PC-3 (cell line): ENCODE results near the gene TNFRSF9. TPM values are rescaled to one million over a fixed set of nuclear protein-coding genes. Genes with fewer than 3 reads are reported as not detected.

Experiments used
- ATAC-seq: fragments of 200-7000 bp; cut with Tn5 transposase; 2 replicates; pipeline ENCODE4 v1.9.1; 2020; ENCODE audit warnings: mild to moderate bottlenecking, moderate library complexity
- BruUV-seq: library from RNA; stranded (reverse); fragments of 400-500 nt; replicated peaks from 2 replicates; lab custom pipeline; 2021; lab: Mats Ljungman, UMichigan
- CTCF ChIA-PET: fragments of 300-600 bp; sonication (Branson Sonifier 250); formaldehyde crosslinking; loops from one replicate; lab custom pipeline; 2022; ENCODE audit warnings: antibody characterized with exemption; lab: Charles Lee
- POLR2A ChIA-PET: fragments of 300-600 bp; sonication (Branson Sonifier 250); formaldehyde crosslinking; loops from one replicate; lab custom pipeline; 2022; ENCODE audit warnings: antibody characterized with exemption; ENCODE audit not compliant: unreplicated experiment; lab: Charles Lee
- DNase-seq: peaks from one replicate; pipeline ENCODE4 v3.0.0-alpha.2; 2015
- H2AFZ ChIP-seq: fragments of 300-600 bp; sonication (generic); 2 replicates; pipeline ENCODE4 v1.6.0; 2016; ENCODE audit warnings: antibody characterized with exemption, low read length
- H3F3A ChIP-seq: fragments of 300-600 bp; sonication (generic); one replicate; pipeline ENCODE4 v1.6.0; 2017; ENCODE audit warnings: antibody characterized with exemption, low read length, control low read depth, mild to moderate bottlenecking; ENCODE audit not compliant: unreplicated experiment
- H3K27ac ChIP-seq: fragments of 300-600 bp; sonication (generic); 2 replicates; pipeline ENCODE4 v1.5.1; 2016; ENCODE audit warnings: mild to moderate bottlenecking, low read length
- H3K27me3 ChIP-seq: fragments of 300-600 bp; sonication (generic); 2 replicates; pipeline ENCODE4 v1.6.1; 2016; ENCODE audit warnings: low read length, mixed read lengths
- H3K36me3 ChIP-seq: fragments of 300-600 bp; sonication (generic); 2 replicates; pipeline ENCODE4 v1.6.1; 2016; ENCODE audit warnings: low read depth, mixed run types, low read length, mixed read lengths
- H3K4me1 ChIP-seq: fragments of 300-600 bp; sonication (generic); 2 replicates; pipeline ENCODE4 v1.5.1; 2016; ENCODE audit warnings: low read length; ENCODE audit not compliant: insufficient read depth
- H3K4me2 ChIP-seq: fragments of 300-600 bp; sonication (generic); 2 replicates; pipeline ENCODE4 v1.6.0; 2016; ENCODE audit warnings: low read length
- H3K4me3 ChIP-seq: fragments of 300-600 bp; sonication (generic); 2 replicates; pipeline ENCODE4 v1.5.1; 2016; ENCODE audit warnings: mild to moderate bottlenecking, low read length, mixed read lengths
- H3K79me2 ChIP-seq: fragments of 300-600 bp; sonication (generic); 2 replicates; pipeline ENCODE4 v1.6.1; 2017; ENCODE audit warnings: low read length, mixed read lengths
- H3K9ac ChIP-seq: fragments of 300-600 bp; sonication (generic); 2 replicates; pipeline ENCODE4 v1.6.0; 2016; ENCODE audit warnings: mild to moderate bottlenecking, low read length
- H3K9me2 ChIP-seq: fragments of 300-600 bp; sonication (generic); replicated peaks from 2 replicates; pipeline ENCODE4 v1.6.1; 2016; ENCODE audit warnings: mixed run types, low read length, mixed read lengths
- H3K9me3 ChIP-seq: fragments of 300-600 bp; sonication (generic); 2 replicates; pipeline ENCODE4 v1.6.1; 2016; ENCODE audit warnings: low read length, mixed read lengths
- H4K20me1 ChIP-seq: fragments of 300-600 bp; sonication (generic); 2 replicates; pipeline ENCODE4 v1.6.1; 2016; ENCODE audit warnings: low read length, mixed read lengths
- CTCF ChIP-seq: fragments of 300-600 bp; sonication (generic); conservative IDR thresholded peaks from 2 replicates; pipeline ENCODE4 v1.5.1; 2017; ENCODE audit warnings: antibody characterized with exemption, low read depth, mild to moderate bottlenecking, low read length
- EZH2 ChIP-seq: fragments of 300-600 bp; sonication (generic); IDR thresholded peaks from one replicate; pipeline ENCODE4 v1.6.1; 2017; ENCODE audit warnings: antibody characterized with exemption, mild to moderate bottlenecking, low read length; ENCODE audit not compliant: unreplicated experiment
- EZH2phosphoT487 ChIP-seq: fragments of 300-600 bp; sonication (generic); IDR thresholded peaks from 2 replicates; pipeline ENCODE4 v1.6.1; 2018; ENCODE audit warnings: mild to moderate bottlenecking, antibody characterized with exemption, low read length, borderline replicate concordance
- intact Hi-C: fragments of 100-400 bp; cut with micrococcal nuclease; formaldehyde crosslinking; loops from 2 replicates; pipeline ENCODE4 v1.9.0; 2023
- total RNA-seq: library from RNA; depleted of rRNA; stranded (reverse); fragments of >200 nt; gene quantifications from 2 replicates; pipeline ENCODE4 v1.2.3, GENCODE V29; 2014

The TNFRSF9 gene
- total RNA-seq, 1 experiment from 2014 or later: 0.04 TPM

GRCh38 chr1:7938070-7938469, 2.6 kb downstream of the TNFRSF9 start:
- H3K9me3 ChIP-seq: no peaks in the 10 kb centered on the region
- no peaks in the 10 kb centered on the region for H3K79me2 ChIP-seq
- no peak overlapping the region for H3K27ac ChIP-seq
- H3K9me2 ChIP-seq: no peaks in the 10 kb centered on the region
- no peak overlapping the region for H3K4me3 ChIP-seq
- TF ChIP-seq EZH2phosphoT487: no peak
- no peak for TF ChIP-seq CTCF
- no peak for TF ChIP-seq EZH2
- no peaks in the 10 kb centered on the region for H3F3A ChIP-seq
- ChIA-PET POLR2A (no interaction called here), CTCF (no interaction called here)
- intact Hi-C loops: no loop called here
- no peak overlapping the region for H2AFZ ChIP-seq
- H3K36me3 ChIP-seq: no peaks in the 10 kb centered on the region
- no peak for DNase-seq
- no peaks in the 10 kb centered on the region for H4K20me1 ChIP-seq
- no peak overlapping the region for H3K9ac ChIP-seq
- BruUV-seq: no TSS peak
- no peak overlapping the region for H3K4me2 ChIP-seq
- H3K27me3 ChIP-seq: peaks cover 21% of the 10 kb centered on the region
- ATAC-seq: no peak
- H3K4me1 ChIP-seq: peaks cover 9% of the 10 kb centered on the region; the same call in 1 of the 2 replicates

GRCh38 chr1:7932524-7933138, 8.0 kb downstream of the TNFRSF9 start:
- peak; percentile 59 for ATAC-seq
- no peak overlapping the region for H3K4me3 ChIP-seq
- H3K9ac ChIP-seq: no peak overlapping the region
- no peaks in the 10 kb centered on the region for H4K20me1 ChIP-seq
- H3K27ac ChIP-seq: no peak overlapping the region
- no peaks in the 10 kb centered on the region for H3K36me3 ChIP-seq
- intact Hi-C loops: no loop called here
- no peak overlapping the region for H2AFZ ChIP-seq
- H3K79me2 ChIP-seq: no peaks in the 10 kb centered on the region
- no peaks in the 10 kb centered on the region for H3K9me3 ChIP-seq
- no peak overlapping the region for H3K4me2 ChIP-seq
- BruUV-seq: no TSS peak
- no peak for DNase-seq
- H3K4me1 ChIP-seq: no peaks in the 10 kb centered on the region
- no peaks in the 10 kb centered on the region for H3F3A ChIP-seq
- no peaks in the 10 kb centered on the region for H3K9me2 ChIP-seq
- ChIA-PET CTCF (no interaction called here), POLR2A (no interaction called here)
- no peaks in the 10 kb centered on the region for H3K27me3 ChIP-seq
- TF ChIP-seq CTCF: no peak
- no peak for TF ChIP-seq EZH2
- TF ChIP-seq EZH2phosphoT487: no peak

- ATAC-seq (no peak), DNase-seq (no peak)
- H3K4me3 ChIP-seq: no peak overlapping the region
- H2AFZ ChIP-seq: no peak overlapping the region
- H3K4me1 ChIP-seq: no peaks in the 10 kb centered on the region
- no peaks in the 10 kb centered on the region for H4K20me1 ChIP-seq
- CTCF ChIA-PET: no interaction called here
- no peak overlapping the region for H3K4me2 ChIP-seq
- no peaks in the 10 kb centered on the region for H3K27me3 ChIP-seq
- H3K27ac ChIP-seq: no peak overlapping the region
- no peaks in the 10 kb centered on the region for H3F3A ChIP-seq
- BruUV-seq: no TSS peak
- no peak overlapping the region for H3K9ac ChIP-seq
- intact Hi-C loops: no loop called here
- POLR2A ChIA-PET: no interaction called here
- no peaks in the 10 kb centered on the region for H3K9me3 ChIP-seq
- no peaks in the 10 kb centered on the region for H3K9me2 ChIP-seq
- no peaks in the 10 kb centered on the region for H3K36me3 ChIP-seq
- no peaks in the 10 kb centered on the region for H3K79me2 ChIP-seq
- no peak for TF ChIP-seq CTCF
- no peak for TF ChIP-seq EZH2phosphoT487
- no peak for TF ChIP-seq EZH2
These were observed 9.2 kb downstream of the TNFRSF9 start for GRCh38 chr1:7931446-7931812.
